HepG2 (cell line): ENCODE data around the gene LLGL1. TPM values are rescaled to one million over a fixed set of nuclear protein-coding genes. Genes with fewer than 3 reads are reported as not detected.

Experiments
- ARHGAP35 ChIP-seq: sonication (generic); formaldehyde crosslinking; IDR thresholded peaks from 2 replicates; pipeline ENCODE4 v1.9.0; 2022; ENCODE audit warnings: mild to moderate bottlenecking, inconsistent platforms, moderate library complexity, missing genetic modification reagents, borderline replicate concordance
- CCDC6 ChIP-seq: sonication (generic); formaldehyde crosslinking; IDR thresholded peaks from 2 replicates; pipeline ENCODE4 v1.8.1; 2022; ENCODE audit warnings: mild to moderate bottlenecking, missing genetic modification reagents, moderate library complexity
- DNMT1 ChIP-seq: sonication (generic); formaldehyde crosslinking; IDR thresholded peaks from 2 replicates; pipeline ENCODE4 v1.5.1; 2020; ENCODE audit warnings: mild to moderate bottlenecking, missing genetic modification reagents
- FOXJ3 ChIP-seq: sonication (generic); formaldehyde crosslinking; IDR thresholded peaks from 2 replicates; pipeline ENCODE4 v1.4.0; 2020; ENCODE audit warnings: missing genetic modification reagents, mild to moderate bottlenecking, borderline replicate concordance
- IRF2 ChIP-seq: IDR thresholded peaks from 2 replicates; pipeline ENCODE4 v1.6.1; 2018; ENCODE audit warnings: missing genetic modification reagents, missing compliant biosample characterization
- KAT8 ChIP-seq: IDR thresholded peaks from 2 replicates; pipeline ENCODE4 v1.6.1; 2016; ENCODE audit warnings: missing genetic modification reagents, missing compliant biosample characterization
- KDM5A ChIP-seq: fragments of 200-600 bp; sonication (generic); IDR thresholded peaks from 2 replicates; pipeline ENCODE4 v1.7.0; 2018; ENCODE audit warnings: antibody characterized with exemption, mild to moderate bottlenecking, low read length, borderline replicate concordance
- KDM5B ChIP-seq: sonication (generic); formaldehyde crosslinking; IDR thresholded peaks from 2 replicates; pipeline ENCODE4 v1.4.0; 2020; ENCODE audit warnings: missing genetic modification reagents, mild to moderate bottlenecking, borderline replicate concordance
- MYC ChIP-seq: sonication (generic); formaldehyde crosslinking; IDR thresholded peaks from 2 replicates; pipeline ENCODE4 v1.9.0; 2021; ENCODE audit warnings: missing genetic modification reagents, borderline replicate concordance
- RELA ChIP-seq: sonication (generic); formaldehyde crosslinking; IDR thresholded peaks from 2 replicates; pipeline ENCODE4 v1.4.0; 2020; ENCODE audit warnings: missing genetic modification reagents
- RFXANK ChIP-seq: IDR thresholded peaks from 2 replicates; pipeline ENCODE4 v1.6.1; 2016
- TCF12 ChIP-seq, 2 experiments: fragments of 450-650 bp in 1 of 2; sonication (generic) in 1 of 2; formaldehyde crosslinking in 1 of 2; IDR thresholded peaks; 2 replicates each; pipeline versions ENCODE4 v1.6.1 to v1.8.0; 2017 to 2022; ENCODE audit warnings: antibody characterized with exemption in 1 of 2, mild to moderate bottlenecking in 1 of 2, missing genetic modification reagents in 1 of 2, moderate library complexity in 1 of 2
- ZNF274 ChIP-seq: sonication (generic); formaldehyde crosslinking; IDR thresholded peaks from 2 replicates; pipeline ENCODE4 v1.5.1; 2020; ENCODE audit warnings: mild to moderate bottlenecking, missing genetic modification reagents
- ZNF552 ChIP-seq: sonication (generic); formaldehyde crosslinking; IDR thresholded peaks from 2 replicates; pipeline ENCODE4 v1.9.0; 2022; ENCODE audit warnings: missing genetic modification reagents, mild to moderate bottlenecking, borderline replicate concordance
- ZNF703 ChIP-seq: sonication (generic); formaldehyde crosslinking; IDR thresholded peaks from 2 replicates; pipeline ENCODE4 v1.5.1; 2020; ENCODE audit warnings: missing genetic modification reagents, mild to moderate bottlenecking, moderate library complexity, borderline replicate concordance
- ZNF839 ChIP-seq: sonication (generic); formaldehyde crosslinking; IDR thresholded peaks from 2 replicates; pipeline ENCODE4 v1.4.0; 2020; ENCODE audit warnings: missing genetic modification reagents, mild to moderate bottlenecking, borderline replicate concordance
- ZNF878 ChIP-seq: sonication (generic); formaldehyde crosslinking; IDR thresholded peaks from 2 replicates; pipeline ENCODE4 v1.8.1; 2023; ENCODE audit warnings: mild to moderate bottlenecking, missing genetic modification reagents, moderate library complexity
- polyA plus RNA-seq, 8 experiments: library from polyadenylated mRNA; depleted of rRNA in 3 of 8; stranded (reverse) in 7 of 8; unstranded in 1 of 8; fragments of >200 nt; fragmentation: Illumina TruSeq in 4 of 8; extraction: Trizol in 4 of 8; gene quantifications; 2 replicates each; pipeline versions ENCODE4 v1.2.1 to v1.2.3, GENCODE V29; 2011 to 2016; ENCODE audit warnings: low read depth in 4 of 8, missing spikeins in 1 of 8, mixed read lengths in 1 of 8; ENCODE audit not compliant: insufficient read depth in 1 of 8
- total RNA-seq, 5 experiments: library from RNA; depleted of rRNA; stranded (reverse); fragments of >200 nt; fragmentation: Illumina TruSeq; extraction: Trizol; gene quantifications; 2 replicates each; pipeline ENCODE4 v1.2.3, GENCODE V29; 2016; ENCODE audit warnings: low read depth in 1 of 5
- TF ChIP-seq, protein P1 (sequence below): sonication (generic); formaldehyde crosslinking; IDR thresholded peaks from 2 replicates; pipeline ENCODE4 v1.4.0; 2020; ENCODE audit warnings: missing genetic modification reagents
- TF ChIP-seq, protein P2 (sequence below): sonication (generic); formaldehyde crosslinking; IDR thresholded peaks from 2 replicates; pipeline ENCODE4 v1.8.0; 2022; ENCODE audit warnings: missing genetic modification reagents, mild to moderate bottlenecking, inconsistent platforms, borderline replicate concordance
- TF ChIP-seq, protein P3 (sequence below): sonication (generic); formaldehyde crosslinking; IDR thresholded peaks from 2 replicates; pipeline ENCODE4 v1.4.0; 2020; ENCODE audit warnings: missing genetic modification reagents
- TF ChIP-seq, protein P4 (sequence below): sonication (generic); formaldehyde crosslinking; IDR thresholded peaks from 2 replicates; pipeline ENCODE4 v1.4.0; 2020; ENCODE audit warnings: missing genetic modification reagents

The LLGL1 gene
- total and polyA plus RNA-seq, 2 of the 13 experiments (the other 11 are each of a cell fraction or from before 2014, with no cell fraction given), result 15.0 to 15.3 TPM

DNA sequence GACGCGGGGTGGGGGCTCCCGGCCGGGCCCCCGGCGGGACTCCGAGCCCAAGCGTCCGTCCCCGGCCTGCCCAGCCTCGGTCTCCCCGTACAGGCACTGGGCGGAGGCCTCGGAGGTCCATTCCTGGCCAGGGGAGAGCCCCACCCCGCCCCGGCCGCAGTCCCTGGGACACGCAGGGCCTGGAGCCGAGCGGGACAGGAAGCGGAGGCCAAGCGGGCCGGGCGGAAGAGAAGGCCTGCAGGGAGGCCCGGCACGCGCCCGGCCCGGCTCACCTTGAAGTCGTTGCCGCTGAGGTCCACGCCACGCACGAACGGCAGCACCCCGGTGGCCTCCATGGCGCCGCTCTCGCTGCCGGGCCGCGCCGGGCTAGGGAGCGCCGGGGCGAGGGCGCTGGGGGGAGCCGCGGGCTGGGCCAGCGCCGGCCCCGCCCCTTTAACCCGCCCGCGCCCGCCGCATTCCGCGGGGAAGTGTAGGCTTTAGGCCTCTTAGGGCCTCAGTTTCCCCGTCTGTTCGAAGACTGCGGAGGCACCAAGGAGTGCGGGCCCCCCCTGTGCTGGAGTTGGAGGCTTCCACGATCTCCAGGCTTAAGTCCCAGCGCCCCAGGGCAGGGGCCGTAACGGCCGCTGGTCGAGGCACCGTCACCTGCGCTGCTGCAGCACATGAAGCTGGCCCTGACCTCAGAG, 33.1 kb downstream of the LLGL1 start, which contains the start of gene FLII (continued):
- TF ChIP-seq ARHGAP35 (no peak), ZNF703 (CRISPR knock-in tag) (no peak), MYC (CRISPR knock-in tag) (peak; percentile 84; the same call in 1 of the 2 replicates), RFXANK (CRISPR knock-in tag) (no peak), ZNF839 (CRISPR knock-in tag) (no peak), TCF12 (IDR thresholded peaks at IDR 0.05) (no peak), TCF12 (CRISPR knock-in tag; IDR thresholded peaks at IDR 0.05) (no peak), RELA (no peak), ZNF878 (CRISPR knock-in tag) (no peak), CCDC6 (CRISPR knock-in tag) (0 out of 2 replicates have a peak, but pooled peaks have one; percentile 11), ZNF552 (CRISPR knock-in tag) (no peak), DNMT1 (no peak), FOXJ3 (CRISPR knock-in tag) (no peak), KAT8 (CRISPR knock-in tag) (no peak; the same call in 1 of the 2 replicates), KDM5A (0 out of 2 replicates have a peak, but pooled peaks have one; percentile 15), ZNF274 (CRISPR knock-in tag) (0 out of 2 replicates have a peak, but pooled peaks have one; percentile 25), KDM5B (peak; percentile 71; the same call in 1 of the 2 replicates), IRF2 (CRISPR knock-in tag) (no peak)
- TF ChIP-seq, protein P1, sequence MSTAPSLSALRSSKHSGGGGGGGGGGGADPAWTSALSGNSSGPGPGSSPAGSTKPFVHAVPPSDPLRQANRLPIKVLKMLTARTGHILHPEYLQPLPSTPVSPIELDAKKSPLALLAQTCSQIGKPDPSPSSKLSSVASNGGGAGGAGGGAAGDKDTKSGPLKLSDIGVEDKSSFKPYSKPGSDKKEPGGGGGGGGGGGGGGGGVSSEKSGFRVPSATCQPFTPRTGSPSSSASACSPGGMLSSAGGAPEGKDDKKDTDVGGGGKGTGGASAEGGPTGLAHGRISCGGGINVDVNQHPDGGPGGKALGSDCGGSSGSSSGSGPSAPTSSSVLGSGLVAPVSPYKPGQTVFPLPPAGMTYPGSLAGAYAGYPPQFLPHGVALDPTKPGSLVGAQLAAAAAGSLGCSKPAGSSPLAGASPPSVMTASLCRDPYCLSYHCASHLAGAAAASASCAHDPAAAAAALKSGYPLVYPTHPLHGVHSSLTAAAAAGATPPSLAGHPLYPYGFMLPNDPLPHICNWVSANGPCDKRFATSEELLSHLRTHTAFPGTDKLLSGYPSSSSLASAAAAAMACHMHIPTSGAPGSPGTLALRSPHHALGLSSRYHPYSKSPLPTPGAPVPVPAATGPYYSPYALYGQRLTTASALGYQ, result no peak
- TF ChIP-seq, protein P2, sequence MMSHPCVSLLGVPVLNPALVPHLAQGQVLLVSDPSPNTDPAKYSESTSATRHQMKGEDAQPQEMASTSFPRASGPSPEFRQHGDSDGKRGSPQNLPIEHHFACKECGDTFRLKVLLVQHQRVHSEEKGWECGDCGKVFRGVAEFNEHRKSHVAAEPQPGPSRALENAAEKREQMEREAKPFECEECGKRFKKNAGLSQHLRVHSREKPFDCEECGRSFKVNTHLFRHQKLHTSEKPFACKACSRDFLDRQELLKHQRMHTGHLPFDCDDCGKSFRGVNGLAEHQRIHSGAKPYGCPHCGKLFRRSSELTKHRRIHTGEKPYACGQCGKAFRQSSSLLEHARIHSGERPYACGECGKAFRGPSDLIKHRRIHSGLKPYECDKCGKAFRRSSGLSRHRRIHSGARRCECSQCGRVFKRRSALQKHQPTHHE (CRISPR knock-in tag), result peak; percentile 29; the same call in 1 of the 2 replicates
- TF ChIP-seq, protein P3, sequence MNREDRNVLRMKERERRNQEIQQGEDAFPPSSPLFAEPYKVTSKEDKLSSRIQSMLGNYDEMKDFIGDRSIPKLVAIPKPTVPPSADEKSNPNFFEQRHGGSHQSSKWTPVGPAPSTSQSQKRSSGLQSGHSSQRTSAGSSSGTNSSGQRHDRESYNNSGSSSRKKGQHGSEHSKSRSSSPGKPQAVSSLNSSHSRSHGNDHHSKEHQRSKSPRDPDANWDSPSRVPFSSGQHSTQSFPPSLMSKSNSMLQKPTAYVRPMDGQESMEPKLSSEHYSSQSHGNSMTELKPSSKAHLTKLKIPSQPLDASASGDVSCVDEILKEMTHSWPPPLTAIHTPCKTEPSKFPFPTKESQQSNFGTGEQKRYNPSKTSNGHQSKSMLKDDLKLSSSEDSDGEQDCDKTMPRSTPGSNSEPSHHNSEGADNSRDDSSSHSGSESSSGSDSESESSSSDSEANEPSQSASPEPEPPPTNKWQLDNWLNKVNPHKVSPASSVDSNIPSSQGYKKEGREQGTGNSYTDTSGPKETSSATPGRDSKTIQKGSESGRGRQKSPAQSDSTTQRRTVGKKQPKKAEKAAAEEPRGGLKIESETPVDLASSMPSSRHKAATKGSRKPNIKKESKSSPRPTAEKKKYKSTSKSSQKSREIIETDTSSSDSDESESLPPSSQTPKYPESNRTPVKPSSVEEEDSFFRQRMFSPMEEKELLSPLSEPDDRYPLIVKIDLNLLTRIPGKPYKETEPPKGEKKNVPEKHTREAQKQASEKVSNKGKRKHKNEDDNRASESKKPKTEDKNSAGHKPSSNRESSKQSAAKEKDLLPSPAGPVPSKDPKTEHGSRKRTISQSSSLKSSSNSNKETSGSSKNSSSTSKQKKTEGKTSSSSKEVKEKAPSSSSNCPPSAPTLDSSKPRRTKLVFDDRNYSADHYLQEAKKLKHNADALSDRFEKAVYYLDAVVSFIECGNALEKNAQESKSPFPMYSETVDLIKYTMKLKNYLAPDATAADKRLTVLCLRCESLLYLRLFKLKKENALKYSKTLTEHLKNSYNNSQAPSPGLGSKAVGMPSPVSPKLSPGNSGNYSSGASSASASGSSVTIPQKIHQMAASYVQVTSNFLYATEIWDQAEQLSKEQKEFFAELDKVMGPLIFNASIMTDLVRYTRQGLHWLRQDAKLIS (CRISPR knock-in tag), result no peak
- TF ChIP-seq, protein P4, sequence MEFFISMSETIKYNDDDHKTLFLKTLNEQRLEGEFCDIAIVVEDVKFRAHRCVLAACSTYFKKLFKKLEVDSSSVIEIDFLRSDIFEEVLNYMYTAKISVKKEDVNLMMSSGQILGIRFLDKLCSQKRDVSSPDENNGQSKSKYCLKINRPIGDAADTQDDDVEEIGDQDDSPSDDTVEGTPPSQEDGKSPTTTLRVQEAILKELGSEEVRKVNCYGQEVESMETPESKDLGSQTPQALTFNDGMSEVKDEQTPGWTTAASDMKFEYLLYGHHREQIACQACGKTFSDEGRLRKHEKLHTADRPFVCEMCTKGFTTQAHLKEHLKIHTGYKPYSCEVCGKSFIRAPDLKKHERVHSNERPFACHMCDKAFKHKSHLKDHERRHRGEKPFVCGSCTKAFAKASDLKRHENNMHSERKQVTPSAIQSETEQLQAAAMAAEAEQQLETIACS (CRISPR knock-in tag), result no peak; the same call in 1 of the 2 replicates
